ENCODE measurements around the gene ASB7. TPM values are rescaled to one million over a fixed set of nuclear protein-coding genes. Genes with fewer than 3 reads are reported as not detected.

ASB7 gene, protein sequence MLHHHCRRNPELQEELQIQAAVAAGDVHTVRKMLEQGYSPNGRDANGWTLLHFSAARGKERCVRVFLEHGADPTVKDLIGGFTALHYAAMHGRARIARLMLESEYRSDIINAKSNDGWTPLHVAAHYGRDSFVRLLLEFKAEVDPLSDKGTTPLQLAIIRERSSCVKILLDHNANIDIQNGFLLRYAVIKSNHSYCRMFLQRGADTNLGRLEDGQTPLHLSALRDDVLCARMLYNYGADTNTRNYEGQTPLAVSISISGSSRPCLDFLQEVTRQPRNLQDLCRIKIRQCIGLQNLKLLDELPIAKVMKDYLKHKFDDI
- total RNA-seq (ENCODE audit: low replicate concordance): 15.3 and 18.3 TPM in 2 replicates

DNA sequence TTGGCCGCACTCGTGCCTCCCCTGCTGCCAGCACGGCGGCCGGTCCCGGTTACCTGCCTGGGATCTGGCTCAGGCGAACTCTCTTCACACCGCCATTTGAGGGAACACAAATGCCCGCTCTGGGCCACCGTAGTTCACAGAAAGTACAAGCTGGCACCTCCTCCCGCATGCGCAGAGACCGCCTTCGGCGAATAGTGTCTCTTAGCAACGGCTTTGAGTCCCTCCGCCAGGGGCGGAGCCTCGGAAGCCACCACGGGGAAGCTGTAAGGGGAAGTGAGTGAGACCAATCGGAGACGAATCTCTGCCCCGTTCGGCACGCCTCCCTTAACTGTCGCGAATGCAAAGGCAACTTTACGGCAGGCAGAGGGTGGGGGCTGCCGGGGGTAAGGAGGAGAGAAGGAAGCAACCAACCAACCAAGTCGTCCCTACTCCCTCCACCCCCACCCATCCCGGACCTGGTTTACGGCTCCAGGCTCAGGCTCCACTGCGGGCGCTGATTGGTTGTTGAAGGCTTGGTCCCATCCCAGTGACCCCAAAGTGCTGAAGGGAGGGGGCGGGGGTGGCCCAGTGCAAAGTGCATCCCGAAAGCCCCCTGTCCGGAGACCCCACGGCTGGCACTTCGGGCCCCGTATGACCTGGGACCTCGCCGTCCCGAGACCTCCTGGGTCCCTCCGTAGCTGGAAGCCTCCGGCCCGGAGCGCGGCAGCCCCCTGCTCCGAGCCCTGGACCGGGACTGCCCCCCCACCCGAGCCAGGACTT is at the start of gene ASB7, which contains the start of gene LINS1:
ASB7 (plus strand) TSS at position 526 of the 759 bp plus-strand sequence. CDS start 9,628 bp downstream, outside the sequence.
LINS1 (minus strand) TSS at position 121 of the 759 bp plus-strand sequence. CDS start 21,342 bp downstream, outside the sequence.
- Mint-ChIP-seq H3K9me3 (no peaks in the 10 kb centered on the region), H3K4me1 (peaks cover 9% of the 10 kb centered on the region), H3K27me3 (ENCODE audit: insufficient read depth, low read depth) (no peaks in the 10 kb centered on the region), H3K36me3 (peaks cover 4% of the 10 kb centered on the region), H3K27ac (peak within 1 kb of the TSS; percentile 72), H3K4me3 (no peak within 1 kb of the TSS)
- Histone ChIP-seq H3K4me2 (peak within 1 kb of the TSS; percentile 91), H4K20me1 (ENCODE audit: low read depth) (no peaks in the 10 kb centered on the region), H3K4me1 (peaks cover 15% of the 10 kb centered on the region), H3K36me3 (no peaks in the 10 kb centered on the region), H3K27me3 (no peaks in the 10 kb centered on the region), H3K79me2 (ENCODE audit: low read depth) (peaks cover 82% of the 10 kb centered on the region), H3K9me3 (ENCODE audit: low read depth) (no peaks in the 10 kb centered on the region), H2AFZ (replicated peaks) (peak within 1 kb of the TSS; percentile 83), H3K4me3 (peak within 1 kb of the TSS; percentile 84), H3K9ac (peak within 1 kb of the TSS; percentile 62), H3F3A (ENCODE audit: low read depth) (peaks cover 3% of the 10 kb centered on the region), H3K27ac (no peak within 1 kb of the TSS)
- TF ChIP-seq EZH2phosphoT487 (IDR thresholded peaks at IDR 0.05) (no peak), EZH2 (IDR thresholded peaks at IDR 0.05) (no peak)
- TF ChIP-seq, protein P1, sequence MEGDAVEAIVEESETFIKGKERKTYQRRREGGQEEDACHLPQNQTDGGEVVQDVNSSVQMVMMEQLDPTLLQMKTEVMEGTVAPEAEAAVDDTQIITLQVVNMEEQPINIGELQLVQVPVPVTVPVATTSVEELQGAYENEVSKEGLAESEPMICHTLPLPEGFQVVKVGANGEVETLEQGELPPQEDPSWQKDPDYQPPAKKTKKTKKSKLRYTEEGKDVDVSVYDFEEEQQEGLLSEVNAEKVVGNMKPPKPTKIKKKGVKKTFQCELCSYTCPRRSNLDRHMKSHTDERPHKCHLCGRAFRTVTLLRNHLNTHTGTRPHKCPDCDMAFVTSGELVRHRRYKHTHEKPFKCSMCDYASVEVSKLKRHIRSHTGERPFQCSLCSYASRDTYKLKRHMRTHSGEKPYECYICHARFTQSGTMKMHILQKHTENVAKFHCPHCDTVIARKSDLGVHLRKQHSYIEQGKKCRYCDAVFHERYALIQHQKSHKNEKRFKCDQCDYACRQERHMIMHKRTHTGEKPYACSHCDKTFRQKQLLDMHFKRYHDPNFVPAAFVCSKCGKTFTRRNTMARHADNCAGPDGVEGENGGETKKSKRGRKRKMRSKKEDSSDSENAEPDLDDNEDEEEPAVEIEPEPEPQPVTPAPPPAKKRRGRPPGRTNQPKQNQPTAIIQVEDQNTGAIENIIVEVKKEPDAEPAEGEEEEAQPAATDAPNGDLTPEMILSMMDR (IDR thresholded peaks at IDR 0.05): no peak
- peak; percentile 100 for DNase-seq (ENCODE audit: low spot score)

DNA sequence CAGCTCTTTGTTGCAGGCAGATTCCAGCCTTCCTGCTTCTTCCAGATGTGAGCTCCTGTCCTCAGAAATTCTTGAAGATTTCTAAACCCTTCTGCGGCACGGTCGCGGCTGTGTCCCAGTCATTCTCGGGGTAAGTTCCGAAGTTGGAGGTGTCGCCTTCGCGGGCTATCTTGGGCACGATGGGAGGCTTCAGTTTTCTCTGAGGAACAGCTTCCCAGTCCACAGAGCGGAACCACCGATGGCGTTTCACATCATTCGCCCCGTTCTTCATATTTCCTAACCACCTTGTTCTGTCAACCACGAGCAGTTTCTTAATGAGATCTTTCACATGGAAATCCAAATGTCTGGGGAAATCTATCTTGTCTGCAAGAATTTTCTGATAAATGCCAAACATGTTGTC is 48.9 kb upstream of the ASB7 start:
- TF ChIP-seq EZH2 (IDR thresholded peaks at IDR 0.05) (no peak), EZH2phosphoT487 (IDR thresholded peaks at IDR 0.05) (no peak)
- TF ChIP-seq, protein P1 (IDR thresholded peaks at IDR 0.05): no peak
- H3K4me1 Mint-ChIP-seq: no peaks in the 10 kb centered on the region
- peaks cover 33% of the 10 kb centered on the region for H3K9me3 Mint-ChIP-seq

DNA sequence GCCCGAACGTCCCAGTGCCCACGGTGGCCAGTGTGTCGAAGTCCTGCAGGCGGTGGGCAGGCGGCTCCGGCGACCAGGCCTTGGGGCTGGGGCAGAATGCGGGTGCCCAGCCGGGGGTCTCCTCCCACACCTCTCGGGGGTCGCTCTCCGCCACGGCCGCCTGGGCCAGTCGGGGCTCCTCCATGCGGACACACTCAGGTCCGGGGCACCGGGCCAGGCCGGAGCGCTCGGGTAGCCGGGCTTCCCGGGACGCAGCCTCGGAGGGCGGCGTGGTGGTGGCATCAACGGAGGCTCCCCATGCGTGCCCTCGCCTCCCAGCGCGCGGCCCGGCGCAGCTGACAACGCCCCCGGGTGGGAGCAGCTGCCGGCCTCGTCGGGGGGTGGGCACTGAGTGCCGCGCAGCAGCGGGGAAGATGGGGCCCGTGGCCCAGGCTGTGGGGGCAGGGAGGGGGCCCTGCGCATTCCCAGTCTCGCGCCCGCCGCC is 43.6 kb upstream of the ASB7 start:
- Mint-ChIP-seq H3K4me3 (no peak overlapping the region), H3K36me3 (peaks cover 11% of the 10 kb centered on the region), H3K9me3 (peaks cover 27% of the 10 kb centered on the region), H3K27me3 (ENCODE audit: insufficient read depth, low read depth) (peaks cover 4% of the 10 kb centered on the region), H3K27ac (no peak overlapping the region), H3K4me1 (no peaks in the 10 kb centered on the region)
- Histone ChIP-seq H3K36me3 (no peaks in the 10 kb centered on the region), H3K4me2 (no peak overlapping the region), H3K9ac (no peak overlapping the region), H3K4me3 (no peak overlapping the region), H2AFZ (replicated peaks) (no peak overlapping the region), H3K9me3 (ENCODE audit: low read depth) (no peaks in the 10 kb centered on the region), H3K27ac (no peak overlapping the region), H3F3A (ENCODE audit: low read depth) (no peaks in the 10 kb centered on the region), H3K27me3 (no peaks in the 10 kb centered on the region), H3K4me1 (no peaks in the 10 kb centered on the region), H3K79me2 (ENCODE audit: low read depth) (no peaks in the 10 kb centered on the region), H4K20me1 (ENCODE audit: low read depth) (no peaks in the 10 kb centered on the region)
- TF ChIP-seq, protein P1 (IDR thresholded peaks at IDR 0.05): no peak
- TF ChIP-seq EZH2 (IDR thresholded peaks at IDR 0.05) (no peak), EZH2phosphoT487 (IDR thresholded peaks at IDR 0.05) (no peak)
- DNase-seq (ENCODE audit: low spot score): no peak

More for the DNA sequence above, 48.9 kb upstream of the ASB7 start:
- no peak overlapping the region for H3K4me2 ChIP-seq
- H3K4me3 ChIP-seq: no peak overlapping the region
- DNase-seq (ENCODE audit: low spot score): no peak
- no peak overlapping the region for H3K27ac ChIP-seq
- no peaks in the 10 kb centered on the region for H3K9me3 ChIP-seq (ENCODE audit: low read depth)
- no peaks in the 10 kb centered on the region for H4K20me1 ChIP-seq (ENCODE audit: low read depth)
- H3K79me2 ChIP-seq (ENCODE audit: low read depth): no peaks in the 10 kb centered on the region
- H3K27me3 Mint-ChIP-seq (ENCODE audit: insufficient read depth, low read depth): peaks cover 5% of the 10 kb centered on the region
- H3K36me3 ChIP-seq: no peaks in the 10 kb centered on the region
- no peaks in the 10 kb centered on the region for H3K27me3 ChIP-seq
- H3K9ac ChIP-seq: no peak overlapping the region
- H3K4me1 ChIP-seq: no peaks in the 10 kb centered on the region
- peaks cover 16% of the 10 kb centered on the region for H3K36me3 Mint-ChIP-seq
- no peaks in the 10 kb centered on the region for H3F3A ChIP-seq (ENCODE audit: low read depth)
- no peak overlapping the region for H2AFZ ChIP-seq (replicated peaks)
- no peak overlapping the region for H3K4me3 Mint-ChIP-seq
- no peak overlapping the region for H3K27ac Mint-ChIP-seq
